Lower leg skin (tissue), 4 donors: ENCODE measurements around the gene RERE. TPM values are rescaled to one million over a fixed set of nuclear protein-coding genes. Genes with fewer than 3 reads are reported as not detected.
"Not testable (repeated sequence)": the region's sequence is repeated elsewhere in the genome, so short reads cannot be mapped to it uniquely, and the experiment has no call there.

Experiments
- DNase-seq, 2 donors: peaks; one replicate each; pipeline ENCODE4 v3.0.0-alpha.2; 2019; ENCODE audit warnings: low spot score in 2 of 2
- H3K4me3 ChIP-seq: fragments of 200-600 bp; sonication (generic); 2 replicates; pipeline ENCODE4 v1.5.1; 2017; ENCODE audit warnings: mild to moderate bottlenecking, low read depth; ENCODE audit not compliant: poor library complexity, severe bottlenecking
- POLR2A ChIP-seq, 2 donors: fragments of 450-650 bp; IDR thresholded peaks; one replicate each; pipeline ENCODE4 v1.6.1; 2016 to 2017; ENCODE audit warnings: antibody characterized with exemption in 2 of 2, mild to moderate bottlenecking in 1 of 2, moderate library complexity in 1 of 2
- WGBS, 2 donors: methylation state at CpG; one replicate each; pipeline ENCODE4 v1.1.5; 2018; 5-methylcytosine and 5-hydroxymethylcytosine counted together
- intact Hi-C: fragments of 100-400 bp; cut with DNase I; formaldehyde crosslinking; loops from one replicate; pipeline ENCODE4 v1.15.0; 2023; ENCODE audit warnings: low total_unique reads
- total RNA-seq, 4 donors: library from RNA; depleted of rRNA; stranded (reverse); fragments of >200 nt; gene quantifications; one replicate each; pipeline ENCODE4 v1.1.0, GENCODE V29; 2016
- TF ChIP-seq, protein P1 (sequence below), 3 donors: fragments of 450-650 bp; IDR thresholded peaks; one replicate each; pipeline ENCODE4 v1.5.1; 2016; ENCODE audit warnings: antibody characterized with exemption in 3 of 3, mild to moderate bottlenecking in 3 of 3, moderate library complexity in 2 of 3

RERE gene
- total RNA-seq, 4 donors from 2014 or later: 41.0 to 84.9 (median 76.8) TPM

DNA sequence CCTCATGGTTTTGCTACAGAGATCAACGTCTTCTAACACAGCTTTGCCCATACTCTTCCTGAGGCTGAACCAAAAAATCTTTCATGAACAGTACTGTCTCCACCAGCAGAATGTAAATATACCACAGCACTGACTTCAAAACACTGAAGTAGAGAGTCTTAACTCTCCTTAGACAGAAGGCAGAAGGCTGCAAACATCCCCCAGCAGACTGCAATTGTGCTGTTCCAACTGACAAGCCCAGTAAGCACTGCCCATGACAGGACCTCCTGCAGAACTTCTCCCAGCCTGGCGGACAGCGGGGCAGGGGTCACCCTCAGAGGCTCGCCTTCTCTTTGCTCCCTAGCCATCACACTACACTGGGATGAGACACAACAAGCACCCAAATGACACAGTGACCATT is 218.7 kb downstream of the RERE start:
- intact Hi-C loops: no loop called here
- 82 to 87% methylated on average over 4 of the region's 4 CpGs for WGBS, 2 donors
- DNase-seq: no peak
- no peak overlapping the region for H3K4me3 ChIP-seq
- TF ChIP-seq, protein P1, sequence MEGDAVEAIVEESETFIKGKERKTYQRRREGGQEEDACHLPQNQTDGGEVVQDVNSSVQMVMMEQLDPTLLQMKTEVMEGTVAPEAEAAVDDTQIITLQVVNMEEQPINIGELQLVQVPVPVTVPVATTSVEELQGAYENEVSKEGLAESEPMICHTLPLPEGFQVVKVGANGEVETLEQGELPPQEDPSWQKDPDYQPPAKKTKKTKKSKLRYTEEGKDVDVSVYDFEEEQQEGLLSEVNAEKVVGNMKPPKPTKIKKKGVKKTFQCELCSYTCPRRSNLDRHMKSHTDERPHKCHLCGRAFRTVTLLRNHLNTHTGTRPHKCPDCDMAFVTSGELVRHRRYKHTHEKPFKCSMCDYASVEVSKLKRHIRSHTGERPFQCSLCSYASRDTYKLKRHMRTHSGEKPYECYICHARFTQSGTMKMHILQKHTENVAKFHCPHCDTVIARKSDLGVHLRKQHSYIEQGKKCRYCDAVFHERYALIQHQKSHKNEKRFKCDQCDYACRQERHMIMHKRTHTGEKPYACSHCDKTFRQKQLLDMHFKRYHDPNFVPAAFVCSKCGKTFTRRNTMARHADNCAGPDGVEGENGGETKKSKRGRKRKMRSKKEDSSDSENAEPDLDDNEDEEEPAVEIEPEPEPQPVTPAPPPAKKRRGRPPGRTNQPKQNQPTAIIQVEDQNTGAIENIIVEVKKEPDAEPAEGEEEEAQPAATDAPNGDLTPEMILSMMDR (IDR thresholded peaks at IDR 0.05): no peak
- TF ChIP-seq POLR2A (IDR thresholded peaks at IDR 0.05): no peak

DNA sequence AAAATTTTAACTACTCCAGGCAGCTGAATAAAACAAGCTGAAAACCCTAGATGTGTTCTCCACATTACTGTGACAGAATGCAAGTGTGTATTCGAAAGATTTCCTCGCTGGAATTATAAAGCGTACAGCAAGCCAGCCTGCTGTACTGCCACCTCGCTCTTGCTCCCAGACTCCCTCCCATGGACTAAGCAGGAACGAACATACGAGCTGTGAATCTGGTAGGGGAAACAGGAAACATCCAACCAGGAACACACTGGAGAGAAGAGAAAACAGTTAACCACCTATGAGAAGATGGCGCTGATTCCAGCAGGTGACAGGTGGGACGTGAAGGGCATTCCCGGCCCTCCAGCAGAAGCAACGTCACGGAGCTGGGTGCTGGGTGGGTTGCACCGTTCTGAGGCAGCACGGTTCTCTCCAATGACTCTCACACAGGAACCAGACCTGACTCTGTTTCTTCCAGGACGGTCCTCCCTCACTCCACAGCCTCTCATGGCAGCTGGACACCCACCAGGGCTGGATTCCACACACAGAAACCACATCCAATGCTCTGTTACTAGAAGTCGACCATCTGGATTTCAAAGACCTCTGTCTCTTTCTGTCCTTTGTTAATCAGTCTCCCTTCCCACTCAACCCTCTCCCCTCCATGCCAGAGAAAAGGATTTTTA is 219.2 kb downstream of the RERE start:
- intact Hi-C loops: no loop called here
- 33 to 38% methylated on average over 15 of the region's 15 CpGs for WGBS, 2 donors
- no peak for DNase-seq
- TF ChIP-seq POLR2A (IDR thresholded peaks at IDR 0.05): no peak
- TF ChIP-seq, protein P1 (IDR thresholded peaks at IDR 0.05): no peak
- H3K4me3 ChIP-seq: no peak overlapping the region

DNA sequence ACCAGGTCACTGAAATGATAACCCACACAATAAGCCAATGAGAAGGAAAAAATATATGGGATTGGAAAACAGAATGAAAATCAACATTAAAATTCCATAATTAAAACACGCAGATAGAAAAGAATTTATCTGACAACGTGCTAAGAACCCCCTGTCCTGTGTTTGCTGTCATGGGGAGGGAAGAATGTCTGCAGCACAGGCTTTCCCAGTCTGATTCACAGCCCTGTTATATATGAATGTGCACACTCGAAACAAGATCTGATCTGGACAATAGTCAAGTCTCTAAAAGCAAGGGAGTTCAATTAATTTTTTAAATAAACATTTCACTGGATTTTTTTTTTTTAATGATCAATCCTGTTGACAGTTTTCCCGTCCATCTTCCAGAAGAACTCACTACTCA is 220.0 kb downstream of the RERE start:
- DNase-seq: no peak
- intact Hi-C loops: no loop called here
- no peak overlapping the region for H3K4me3 ChIP-seq
- no peak for TF ChIP-seq POLR2A (IDR thresholded peaks at IDR 0.05)
- TF ChIP-seq, protein P1 (IDR thresholded peaks at IDR 0.05): no peak
- 62 to 63% methylated on average over 4 of the region's 4 CpGs for WGBS, 2 donors

DNA sequence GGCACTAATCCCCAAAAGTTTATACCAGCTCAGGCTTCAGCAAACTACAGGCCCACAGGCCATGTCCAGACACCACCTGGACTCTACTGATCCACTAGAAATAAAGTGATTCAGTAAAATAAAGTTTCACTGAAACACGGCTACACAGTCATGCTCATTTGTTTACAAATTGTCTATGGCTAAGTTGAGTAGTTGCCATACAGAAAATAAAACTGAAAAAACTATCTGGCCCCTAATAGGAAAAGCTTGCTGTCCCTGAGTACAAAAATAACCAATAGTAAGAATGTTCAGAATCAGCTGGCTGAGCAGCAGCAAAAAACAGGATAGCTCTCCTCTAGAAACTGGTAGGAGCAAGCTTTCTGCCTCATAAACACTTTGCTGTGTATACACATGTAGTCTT is 221.5 kb downstream of the RERE start:
- H3K4me3 ChIP-seq: no peak overlapping the region
- 57 to 69% methylated on average over 1 of the region's 1 CpG for WGBS, 2 donors
- intact Hi-C loops: no loop called here
- DNase-seq: no peak
- TF ChIP-seq, protein P1 (IDR thresholded peaks at IDR 0.05): no peak
- TF ChIP-seq POLR2A (IDR thresholded peaks at IDR 0.05): no peak

DNA sequence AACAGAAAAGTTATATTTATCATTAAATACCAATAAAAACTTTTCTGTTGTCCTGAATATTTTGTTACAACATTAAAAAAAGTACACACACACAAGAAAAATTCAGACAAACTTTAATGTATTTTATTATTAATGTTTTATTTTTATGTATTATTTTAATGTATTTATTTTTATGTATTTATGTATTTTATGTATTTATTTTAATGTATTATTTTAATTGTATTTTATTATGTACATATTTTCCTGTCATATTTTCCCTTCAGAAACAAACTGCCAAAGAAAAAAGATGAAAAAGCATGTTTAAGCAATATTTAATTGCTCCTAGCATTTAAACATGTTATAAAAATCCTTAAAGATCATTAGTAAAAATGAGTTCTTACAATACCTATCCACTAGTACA is 222.1 kb downstream of the RERE start:
- DNase-seq: no peak
- TF ChIP-seq, protein P1 (IDR thresholded peaks at IDR 0.05): no peak
- TF ChIP-seq POLR2A (IDR thresholded peaks at IDR 0.05): no peak
- intact Hi-C loops: no loop called here
- H3K4me3 ChIP-seq: no peak overlapping the region

DNA sequence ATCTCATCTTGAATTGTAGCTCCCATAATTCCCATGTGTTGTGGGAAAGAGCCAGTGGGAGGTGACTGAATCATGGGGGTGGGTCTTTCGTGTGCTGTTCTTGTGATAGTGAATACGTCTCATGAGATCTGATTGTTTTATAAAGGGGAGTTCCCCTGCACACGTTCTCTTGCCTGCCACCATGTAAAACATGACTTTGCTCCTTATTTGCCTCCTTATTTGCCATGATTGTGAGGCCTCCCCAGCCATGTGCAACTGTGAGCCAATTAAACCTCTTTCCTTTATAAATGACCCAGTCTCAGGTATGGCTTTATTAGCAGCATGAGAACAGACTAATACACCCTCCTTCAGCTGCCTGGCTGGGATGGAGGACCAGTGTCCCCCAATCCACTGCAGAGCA is 224.1 kb downstream of the RERE start:
- H3K4me3 ChIP-seq, intact Hi-C loops, DNase-seq: not testable (repeated sequence)
- 97 to 99% methylated on average over 3 of the region's 3 CpGs for WGBS, 2 donors
